Measurements from ENCODE around the gene ZNF33B.
"Not testable (repeated sequence)": the region's sequence is repeated elsewhere in the genome, so short reads cannot be mapped to it uniquely, and the experiment has no call there.

The ZNF33B gene

GRCh38 chr10:42638055-42638820 is at the start of gene ZNF33B:
ZNF33B (minus strand) TSS chr10:42638570; CDS start chr10:42636928, 1,642 bp downstream.
- peak; percentile 64 to 95 (median 86) for DNase-seq

DNA sequence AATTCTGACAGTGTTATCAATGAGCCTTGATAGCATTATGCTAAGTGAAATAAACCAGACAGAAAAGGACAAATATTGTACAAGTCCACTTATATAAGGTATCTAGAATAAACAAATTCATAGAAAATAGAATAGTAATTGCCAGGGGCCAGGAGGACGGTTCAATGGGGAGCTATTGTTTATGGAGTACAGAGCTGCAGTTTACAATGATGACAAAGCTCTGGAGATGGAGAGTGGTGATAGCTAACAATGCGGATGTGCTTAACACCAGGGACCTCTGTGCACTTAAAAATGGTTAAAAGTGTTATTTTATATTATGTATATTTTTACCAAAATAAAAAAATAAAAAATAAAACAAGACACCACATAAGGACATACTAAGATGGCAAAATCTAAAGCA is 46.1 kb upstream of the ZNF33B start:
- DNase-seq = no peak

DNA sequence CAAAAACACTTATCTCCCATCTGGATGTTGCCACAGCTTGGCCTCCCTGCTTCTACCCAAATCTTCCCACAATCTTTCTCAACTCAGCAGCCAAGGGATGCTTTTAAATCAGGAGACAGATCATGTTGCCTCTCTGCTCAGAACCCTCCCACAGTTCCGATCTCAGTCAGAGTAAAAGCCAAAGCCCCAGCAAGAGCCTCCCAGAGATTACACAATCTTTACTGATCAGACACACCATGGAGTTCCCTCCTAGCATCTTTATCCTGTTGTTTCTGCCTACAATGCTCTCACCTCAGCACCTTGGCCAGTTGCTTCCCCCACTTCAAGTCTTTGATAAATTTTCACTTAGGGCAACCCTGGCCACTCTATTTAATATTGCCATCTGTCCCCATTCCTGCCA is 41.9 kb upstream of the ZNF33B start:
- DNase-seq = no peak

- DNase-seq = not testable (repeated sequence)
Measured at GRCh38 chr10:42665181-42665979, 27.0 kb upstream of the ZNF33B start.

GRCh38 chr10:42654419-42654818 is 16.0 kb upstream of the ZNF33B start:
- no peak for DNase-seq

DNA sequence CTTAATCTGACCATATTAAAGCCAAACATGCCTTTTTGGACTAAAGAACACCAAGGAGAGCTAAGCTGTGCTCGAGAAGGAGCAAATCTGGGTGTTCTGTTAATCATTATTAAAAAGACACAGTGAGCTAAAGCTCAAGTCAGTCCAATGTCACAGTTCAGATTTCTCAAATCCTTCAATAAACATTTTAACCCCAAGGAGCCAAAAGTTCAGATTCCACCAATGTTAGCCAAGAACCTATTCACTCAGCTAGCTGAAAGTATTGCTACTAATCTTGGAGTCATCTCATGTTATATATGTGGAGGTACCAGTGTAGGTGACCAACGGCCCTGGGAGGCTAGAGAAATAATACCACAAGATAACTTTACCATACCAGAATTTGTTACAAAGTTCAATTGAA is 14.5 kb upstream of the ZNF33B start:
- no peak for DNase-seq

DNA sequence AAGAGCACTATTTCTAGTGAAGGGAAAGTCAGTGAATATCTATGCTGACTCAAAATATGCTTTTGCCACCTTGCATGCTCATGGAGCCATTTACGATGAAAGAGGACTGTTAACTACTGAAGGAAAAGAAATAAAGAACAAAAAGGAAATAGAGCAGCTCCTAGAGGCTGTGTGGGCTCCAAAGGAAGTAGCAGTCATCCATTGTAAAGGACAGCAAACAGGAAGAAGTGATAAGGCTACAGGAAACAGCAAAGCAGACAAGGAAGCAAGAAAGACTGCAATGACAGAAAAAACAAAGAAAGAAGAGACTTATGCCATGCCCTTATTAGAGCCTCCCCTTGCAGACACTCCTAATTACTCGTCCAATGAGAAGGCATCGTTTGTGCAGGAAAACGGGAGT is 12.0 kb upstream of the ZNF33B start:
- no peak for DNase-seq

DNA sequence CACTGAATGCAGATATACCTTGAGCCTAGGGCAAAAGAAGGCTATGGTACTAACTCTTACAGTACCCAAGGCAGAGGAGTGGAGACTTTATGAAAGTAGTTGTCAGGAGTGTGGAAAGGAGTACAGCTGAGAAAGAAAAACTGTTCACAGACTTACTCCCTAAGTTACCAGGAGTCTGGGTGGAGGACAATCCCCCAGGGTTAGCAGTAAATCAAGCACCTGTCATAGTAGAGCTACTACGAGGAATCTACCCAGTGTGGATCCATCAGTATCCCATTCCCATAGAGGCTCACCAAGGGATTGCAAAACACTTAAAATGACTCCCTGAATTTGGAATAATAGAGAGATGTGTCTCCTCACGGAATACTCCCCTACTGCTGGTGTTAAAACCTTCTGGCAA is 10.1 kb upstream of the ZNF33B start:
- no peak for DNase-seq

DNA sequence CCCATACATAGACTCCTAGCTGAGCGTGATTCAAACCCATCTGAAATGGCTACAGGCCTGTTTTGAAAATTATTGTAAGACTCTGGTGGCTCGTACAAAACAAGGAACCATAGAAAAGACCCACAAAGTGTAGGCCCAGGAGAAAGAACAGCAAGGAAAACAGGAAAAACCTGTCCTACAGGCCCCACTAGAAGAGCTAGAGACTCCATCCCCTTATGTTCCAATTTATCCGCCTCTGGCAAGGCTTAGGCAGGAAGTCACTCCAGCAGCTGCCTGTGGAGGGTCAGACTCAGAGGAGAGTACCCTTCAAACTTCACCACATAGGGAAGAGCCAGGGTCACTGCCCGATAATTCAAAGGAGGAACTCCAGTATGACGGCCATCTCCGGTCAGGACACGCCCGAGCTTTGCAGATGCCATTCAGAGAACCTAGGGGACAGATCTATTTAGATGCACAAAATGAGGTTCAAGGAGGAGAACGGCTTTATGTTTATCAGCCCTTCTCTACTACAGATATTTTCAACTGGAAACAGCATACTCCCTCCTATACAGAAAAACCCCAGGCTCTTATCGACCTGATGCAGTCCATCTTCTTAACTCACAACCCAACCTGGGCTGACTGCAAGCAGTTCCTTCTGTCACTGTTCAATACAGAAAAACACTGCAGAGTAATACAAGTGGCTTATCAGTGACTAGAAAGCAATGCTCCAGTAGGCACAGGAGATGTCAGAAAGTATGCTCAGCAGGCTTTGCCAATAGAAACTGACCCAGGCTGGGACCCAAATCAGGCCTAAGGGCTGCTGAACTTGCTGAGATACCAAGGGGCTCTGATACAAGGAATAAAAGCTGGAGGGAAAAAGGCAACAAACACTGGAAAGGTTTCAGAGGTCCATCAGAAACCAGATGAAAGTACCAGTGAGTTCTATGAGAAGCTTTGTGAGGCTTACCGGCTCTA is 8.6 kb upstream of the ZNF33B start:
- no peak for DNase-seq

GRCh38 chr10:42646214-42646613 is 7.8 kb upstream of the ZNF33B start:
- no peak for DNase-seq

DNA sequence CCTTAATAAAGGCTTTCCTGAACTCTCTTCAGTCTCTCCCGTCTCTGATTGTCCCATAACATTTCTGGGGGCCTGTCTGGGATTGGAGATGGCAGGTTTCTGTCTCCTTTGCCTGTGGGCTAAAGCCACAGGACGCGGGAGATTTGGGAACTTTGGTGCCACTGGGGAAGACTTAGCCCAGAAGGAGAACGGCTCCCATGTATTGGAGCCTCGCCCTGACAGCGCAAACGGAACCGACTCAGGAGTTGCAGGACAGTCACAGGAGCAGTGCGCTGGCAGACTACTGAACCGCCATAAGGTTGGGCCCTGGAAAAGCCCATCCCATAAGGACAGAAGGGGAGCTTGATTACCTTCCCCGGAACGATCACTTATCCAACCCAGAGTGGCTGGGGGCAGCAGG is 7.1 kb upstream of the ZNF33B start:
- DNase-seq = no peak

DNA sequence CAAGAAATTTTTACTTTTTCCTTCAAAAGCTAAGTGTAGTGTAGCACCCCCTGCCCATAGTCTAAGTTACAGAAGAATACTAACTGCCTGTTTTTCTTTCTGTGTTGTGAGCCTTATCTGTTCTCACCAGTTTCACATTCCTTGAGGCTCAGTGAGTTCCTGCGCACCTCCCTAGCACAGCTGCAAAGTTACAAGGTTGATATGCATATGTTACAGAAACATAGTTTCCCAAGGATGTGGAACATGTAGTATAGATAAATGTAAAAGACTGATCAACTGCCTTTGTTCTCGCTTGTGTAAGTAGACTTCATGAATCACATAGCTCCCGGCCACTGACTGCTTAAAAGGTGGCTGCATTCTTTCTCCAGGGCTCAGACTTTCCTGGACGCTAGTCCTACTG is 6.7 kb upstream of the ZNF33B start:
- DNase-seq = no peak

DNA sequence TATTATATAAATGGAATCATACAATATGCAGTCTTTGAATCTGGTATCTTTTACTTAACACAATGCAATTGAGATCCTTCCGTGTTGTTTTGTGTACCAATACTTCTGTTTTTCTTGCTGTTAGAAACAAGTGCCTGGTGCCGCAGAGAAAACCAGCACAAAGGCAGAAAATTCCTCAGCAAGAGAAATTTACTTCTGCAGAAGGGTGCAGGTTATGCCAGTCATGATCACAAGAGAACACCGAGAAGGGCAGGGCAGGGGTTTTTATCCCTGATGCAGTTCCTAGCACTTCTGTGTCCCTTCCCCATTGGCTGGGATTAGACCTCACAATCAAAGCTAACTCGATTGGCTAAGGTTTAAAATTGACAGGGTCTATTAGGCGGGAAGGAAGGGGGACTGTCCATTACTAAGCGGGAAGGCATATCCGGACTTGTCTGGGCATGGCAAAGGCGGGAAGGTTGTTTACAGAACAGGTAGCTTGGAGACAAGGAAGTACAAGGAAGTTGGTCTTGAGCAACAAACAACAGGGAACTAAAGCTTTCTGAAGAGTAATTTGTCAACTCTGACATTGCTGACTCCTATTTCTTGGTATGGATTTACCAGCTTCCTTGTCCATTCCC is 2.4 kb upstream of the ZNF33B start:
- no peak for DNase-seq

DNA sequence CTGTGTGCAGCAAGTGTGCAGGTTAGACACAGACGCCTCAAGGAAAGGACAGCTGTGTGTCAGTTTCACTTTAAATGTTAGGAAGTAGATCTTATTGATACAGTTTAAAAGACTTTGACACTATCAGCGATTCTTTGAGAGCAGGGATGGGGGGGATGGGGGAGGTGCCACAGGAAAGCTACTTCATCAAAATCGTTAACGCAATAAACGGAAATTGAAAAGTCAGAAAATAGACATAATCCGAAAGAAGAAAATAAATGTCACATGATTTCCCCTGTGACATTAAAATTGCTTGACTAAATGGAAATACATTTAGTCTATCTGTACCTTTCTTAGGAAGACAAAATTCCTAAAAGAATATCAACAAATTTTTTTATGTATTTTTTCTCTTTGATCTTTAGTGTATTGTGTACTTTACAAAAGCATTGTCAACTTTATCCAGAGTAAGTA is 476 bp upstream of the ZNF33B start:
- DNase-seq = no peak

DNA sequence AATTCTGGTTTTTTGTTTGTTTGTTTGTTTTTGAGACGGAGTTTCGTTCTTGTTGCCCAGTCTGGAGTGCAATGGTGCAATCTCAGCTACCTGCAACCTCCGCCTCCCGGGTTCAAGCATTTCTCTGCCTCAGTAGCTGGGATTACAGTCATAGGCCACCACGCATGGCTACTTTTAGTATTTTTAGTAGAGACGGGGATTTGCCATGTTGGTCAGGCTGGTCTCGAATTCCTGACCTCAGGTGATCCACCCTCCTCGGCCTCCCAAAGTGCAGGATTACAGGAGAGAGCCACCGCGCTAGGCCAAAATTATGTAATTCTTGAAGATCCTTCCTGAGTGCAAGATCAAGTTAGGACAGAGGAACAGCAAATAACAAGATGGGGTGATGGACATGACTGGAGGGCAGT is 719 bp downstream of the ZNF33B start:
- peak in 2 of 58 donors; percentile 53 to 66 for DNase-seq

DNA sequence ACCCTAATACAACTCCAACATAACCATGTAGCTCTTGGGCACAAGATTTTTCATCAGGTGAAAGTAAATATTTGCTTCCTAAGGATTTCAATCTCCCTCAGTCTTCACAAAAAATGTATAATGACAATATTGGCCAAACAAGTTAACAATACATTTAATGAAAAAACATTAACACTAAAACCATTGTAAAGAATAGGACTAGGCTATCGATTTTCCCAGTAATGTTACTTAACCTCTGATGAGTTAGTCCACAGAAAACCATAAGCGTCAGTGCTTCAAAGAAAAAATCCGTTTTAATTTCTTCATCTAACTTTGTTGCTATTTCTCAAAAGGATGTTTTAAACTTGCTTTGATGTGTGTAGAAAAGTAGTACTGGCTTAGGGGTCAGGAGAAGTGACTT is 1.2 kb downstream of the ZNF33B start:
- no peak for DNase-seq

DNA sequence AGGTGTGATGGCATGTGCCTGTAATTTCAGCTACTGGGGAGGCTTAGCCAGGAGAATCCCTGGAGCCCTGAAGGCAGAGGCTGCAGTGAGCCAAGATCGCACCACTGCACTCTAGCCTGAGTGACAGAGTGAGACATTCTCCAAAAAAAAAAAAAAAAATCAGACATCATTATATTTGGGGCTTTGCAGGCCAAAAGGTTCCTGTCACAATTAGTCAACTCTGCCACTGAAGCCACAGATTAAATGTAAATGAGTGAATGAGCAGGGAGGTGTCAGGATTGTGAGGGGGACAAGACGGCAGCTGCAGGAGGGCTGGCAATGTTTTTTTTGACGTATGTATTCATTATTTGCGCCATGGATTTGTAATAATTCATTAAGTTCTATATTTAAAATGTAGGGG is 3.3 kb downstream of the ZNF33B start:
- no peak for DNase-seq

- DNase-seq = no peak
Measured at GRCh38 chr10:42632564-42632963, 5.8 kb downstream of the ZNF33B start.

DNA sequence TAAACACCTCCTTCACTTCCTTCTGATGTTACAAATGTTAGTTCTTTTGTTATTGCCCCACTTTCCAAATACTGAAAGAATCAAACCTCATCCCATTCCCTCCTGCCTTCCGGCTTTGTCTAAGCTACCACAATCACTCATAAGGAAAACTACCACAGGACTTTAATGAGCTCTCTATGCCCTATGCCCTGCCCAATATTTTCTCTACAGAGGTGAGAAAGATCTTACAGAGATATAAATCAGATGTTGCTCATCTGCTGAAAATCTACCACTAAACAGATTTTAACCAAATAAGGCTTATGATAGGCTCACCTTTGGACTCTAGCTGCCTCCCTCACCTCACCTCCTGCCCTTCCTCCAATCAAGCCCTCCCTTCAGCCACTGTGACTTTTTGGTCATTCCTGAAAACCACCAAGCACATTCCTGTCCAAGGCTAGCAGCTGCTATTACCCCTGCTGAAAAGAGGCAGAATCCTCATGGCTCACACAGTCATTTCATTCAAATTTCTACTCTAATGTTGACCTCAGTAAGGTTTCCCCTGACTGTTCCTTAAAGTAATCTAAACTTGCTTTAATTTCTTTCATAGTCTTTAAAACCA is 7.7 kb downstream of the ZNF33B start:
- DNase-seq = no peak

- DNase-seq = no peak
Measured at GRCh38 chr10:42623929-42624328, 14.4 kb downstream of the ZNF33B start.

DNA sequence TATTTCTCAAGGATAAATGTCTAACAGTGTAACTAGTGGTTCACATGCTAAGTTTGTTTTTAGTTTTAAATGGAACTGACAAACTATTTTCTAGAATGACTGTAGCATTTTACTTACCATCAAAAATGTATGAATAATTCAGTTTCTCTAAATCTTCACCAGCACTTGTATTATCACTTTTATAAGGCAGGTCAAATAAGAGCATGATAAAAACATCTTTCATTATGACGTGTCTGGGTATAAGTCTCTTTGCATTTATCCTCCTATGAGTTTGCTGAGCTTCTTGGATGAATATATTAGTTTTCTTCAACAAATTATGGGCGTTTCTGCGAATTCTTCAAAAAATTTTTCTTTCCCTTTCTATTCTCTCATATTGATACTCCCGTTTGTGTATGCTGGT is 19.9 kb downstream of the ZNF33B start:
- DNase-seq = no peak
